Gastrocnemius medialis (tissue), 4 donors: ENCODE data around the gene COL4A1.

Experiments used
- POLR2A ChIP-seq, 2 donors: fragments of 450-650 bp; IDR thresholded peaks; one replicate each; pipeline ENCODE4 v1.6.1; 2017; ENCODE audit warnings: antibody characterized with exemption in 2 of 2, mild to moderate bottlenecking in 2 of 2, moderate library complexity in 2 of 2
- TF ChIP-seq, protein P1 (sequence below), 5 experiments: fragments of 450-650 bp in 3 of 5; fragments of 200-600 bp in 2 of 5; sonication (generic) in 2 of 5; IDR thresholded peaks in 4 of 5; conservative IDR thresholded peaks in 1 of 5; 1 replicate in 4 of 5; 2 replicates in 1 of 5; pipeline ENCODE4 v1.5.1; 2016 to 2019; ENCODE audit warnings: antibody characterized with exemption in 5 of 5, mild to moderate bottlenecking in 3 of 5, moderate library complexity in 3 of 5

GRCh38 chr13:110162053-110162452 is 144.9 kb downstream of the COL4A1 start:
- TF ChIP-seq, protein P1, sequence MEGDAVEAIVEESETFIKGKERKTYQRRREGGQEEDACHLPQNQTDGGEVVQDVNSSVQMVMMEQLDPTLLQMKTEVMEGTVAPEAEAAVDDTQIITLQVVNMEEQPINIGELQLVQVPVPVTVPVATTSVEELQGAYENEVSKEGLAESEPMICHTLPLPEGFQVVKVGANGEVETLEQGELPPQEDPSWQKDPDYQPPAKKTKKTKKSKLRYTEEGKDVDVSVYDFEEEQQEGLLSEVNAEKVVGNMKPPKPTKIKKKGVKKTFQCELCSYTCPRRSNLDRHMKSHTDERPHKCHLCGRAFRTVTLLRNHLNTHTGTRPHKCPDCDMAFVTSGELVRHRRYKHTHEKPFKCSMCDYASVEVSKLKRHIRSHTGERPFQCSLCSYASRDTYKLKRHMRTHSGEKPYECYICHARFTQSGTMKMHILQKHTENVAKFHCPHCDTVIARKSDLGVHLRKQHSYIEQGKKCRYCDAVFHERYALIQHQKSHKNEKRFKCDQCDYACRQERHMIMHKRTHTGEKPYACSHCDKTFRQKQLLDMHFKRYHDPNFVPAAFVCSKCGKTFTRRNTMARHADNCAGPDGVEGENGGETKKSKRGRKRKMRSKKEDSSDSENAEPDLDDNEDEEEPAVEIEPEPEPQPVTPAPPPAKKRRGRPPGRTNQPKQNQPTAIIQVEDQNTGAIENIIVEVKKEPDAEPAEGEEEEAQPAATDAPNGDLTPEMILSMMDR (IDR thresholded peaks at IDR 0.05 in 4 of 5, conservative IDR thresholded peaks at IDR 0.05 in 1 of 5): no peak
- TF ChIP-seq POLR2A (IDR thresholded peaks at IDR 0.05): no peak
